NT2/D1 (cell line): ENCODE measurements around the gene EAF1.

Experiments used
- SUZ12 ChIP-seq: IDR thresholded peaks from 2 replicates; pipeline ENCODE4 v1.6.1; 2011; ENCODE audit not compliant: insufficient read length, insufficient read depth; ENCODE audit errors: extremely low read depth
- YY1 ChIP-seq: IDR thresholded peaks from 2 replicates; pipeline ENCODE4 v1.6.1; 2011; ENCODE audit not compliant: insufficient read length, insufficient read depth
- ZNF274 ChIP-seq: IDR thresholded peaks from 2 replicates; pipeline ENCODE4 v1.6.1; 2011; ENCODE audit warnings: mild to moderate bottlenecking, low read depth, low read length

- TF ChIP-seq YY1, result no peak
- TF ChIP-seq ZNF274, result no peak
- TF ChIP-seq SUZ12, result no peak
Observed at GRCh38 chr3:15450438-15451215, 23.2 kb downstream of the EAF1 start.
